ENCODE measurements around the gene PCDHGA12. TPM values are rescaled to one million over a fixed set of nuclear protein-coding genes. Genes with fewer than 3 reads are reported as not detected.

PCDHGA12 gene
- total RNA-seq, 1 experiment from 2014 or later: 0.17 TPM

- ATAC-seq: no peak
- no peak overlapping the region for H3K9ac ChIP-seq (ENCODE audit: low read length)
- H4K20me1 ChIP-seq (ENCODE audit: insufficient read depth): no peaks in the 10 kb centered on the region
- H3K36me3 ChIP-seq (ENCODE audit: control insufficient read depth in 1 of 2, insufficient read depth in 2 of 2, low read length in 2 of 2): no peaks in the 10 kb centered on the region
- ChIA-PET POLR2A (no interaction called here), CTCF (no interaction called here), RAD21 (ENCODE audit: low non-redundant PET in 1 of 2, low total read pairs in 2 of 2, uncharacterized antibody in 2 of 2, unreplicated experiment in 2 of 2) (no interaction called here)
- no peak overlapping the region for H2AFZ ChIP-seq (ENCODE audit: low read depth, low read length, poor library complexity, severe bottlenecking)
- BruUV-seq (replicated peaks): no TSS peak
- intact Hi-C loops (cut with micrococcal nuclease): no loop called here
- no peak for DNase-seq (ENCODE audit: low read depth, low spot score)
- H3K79me2 ChIP-seq (ENCODE audit: insufficient read depth, low read length): no peaks in the 10 kb centered on the region
- no peaks in the 10 kb centered on the region for H3K4me1 ChIP-seq (ENCODE audit: control insufficient read depth in 1 of 2, insufficient read depth in 2 of 2, low read length in 2 of 2)
- TF ChIP-seq POLR2AphosphoS5 (IDR thresholded peaks at IDR 0.05; ENCODE audit: low read depth, low read length): no peak
- no peak for TF ChIP-seq FOSL1 (IDR thresholded peaks at IDR 0.05; ENCODE audit: low read depth)
- TF ChIP-seq SRF (IDR thresholded peaks at IDR 0.05; ENCODE audit: low read depth): no peak
- TF ChIP-seq JUND (IDR thresholded peaks at IDR 0.05): no peak
- no peak for TF ChIP-seq CEBPB (IDR thresholded peaks at IDR 0.05; ENCODE audit: low read depth)
- TF ChIP-seq ATF3 (IDR thresholded peaks at IDR 0.05): no peak
- TF ChIP-seq POLR2A (IDR thresholded peaks at IDR 0.05; ENCODE audit: borderline replicate concordance, extremely low read depth, insufficient read depth, insufficient read length): no peak
- H3K27ac ChIP-seq (ENCODE audit: low read depth, low read length): no peak overlapping the region
- H3K4me2 ChIP-seq (ENCODE audit: low read length): no peak overlapping the region
- H3K9me3 ChIP-seq (ENCODE audit: control insufficient read depth in 1 of 2, insufficient read depth in 1 of 2, low read depth in 1 of 2, low read length in 2 of 2): no peaks in the 10 kb centered on the region; a peak in 2 of 4 replicates
- no peaks in the 10 kb centered on the region for H3K27me3 ChIP-seq (ENCODE audit: insufficient read depth, low read length)
- no peaks in the 10 kb centered on the region for H3K9me2 ChIP-seq (ENCODE audit: insufficient read depth)
- H3K4me3 ChIP-seq (replicated peaks in 1 of 2; ENCODE audit: low read depth in 1 of 2, low read length in 2 of 2): no peak overlapping the region
These were observed 47.0 kb upstream of the PCDHGA12 start for GRCh38 chr5:141383345-141383744.

- no peaks in the 10 kb centered on the region for H4K20me1 ChIP-seq (ENCODE audit: insufficient read depth)
- H3K36me3 ChIP-seq (ENCODE audit: control insufficient read depth in 1 of 2, insufficient read depth in 2 of 2, low read length in 2 of 2): no peaks in the 10 kb centered on the region
- no peaks in the 10 kb centered on the region for H3K9me2 ChIP-seq (ENCODE audit: insufficient read depth)
- intact Hi-C loops (cut with micrococcal nuclease): no loop called here
- no peaks in the 10 kb centered on the region for H3K79me2 ChIP-seq (ENCODE audit: insufficient read depth, low read length)
- no peak overlapping the region for H3K27ac ChIP-seq (ENCODE audit: low read depth, low read length)
- no peaks in the 10 kb centered on the region for H3K4me1 ChIP-seq (ENCODE audit: control insufficient read depth in 1 of 2, insufficient read depth in 2 of 2, low read length in 2 of 2)
- ATAC-seq (no peak), DNase-seq (ENCODE audit: low read depth, low spot score) (no peak)
- H3K9ac ChIP-seq (ENCODE audit: low read length): no peak overlapping the region
- no peak overlapping the region for H3K4me3 ChIP-seq (replicated peaks in 1 of 2; ENCODE audit: low read depth in 1 of 2, low read length in 2 of 2)
- ChIA-PET RAD21 (ENCODE audit: low non-redundant PET in 1 of 2, low total read pairs in 2 of 2, uncharacterized antibody in 2 of 2, unreplicated experiment in 2 of 2) (no interaction called here), POLR2A (no interaction called here), CTCF (no interaction called here)
- H2AFZ ChIP-seq (ENCODE audit: low read depth, low read length, poor library complexity, severe bottlenecking): no peak overlapping the region
- H3K4me2 ChIP-seq (ENCODE audit: low read length): no peak overlapping the region
- no peaks in the 10 kb centered on the region; a peak in 2 of 4 replicates for H3K9me3 ChIP-seq (ENCODE audit: control insufficient read depth in 1 of 2, insufficient read depth in 1 of 2, low read depth in 1 of 2, low read length in 2 of 2)
- no peak for TF ChIP-seq ZNF274 (IDR thresholded peaks at IDR 0.05; ENCODE audit: low read depth, low read length)
- no peak for TF ChIP-seq POLR2AphosphoS5 (IDR thresholded peaks at IDR 0.05; ENCODE audit: low read depth, low read length)
- TF ChIP-seq ZBTB33 (IDR thresholded peaks at IDR 0.05; ENCODE audit: extremely low read depth, insufficient replicate concordance, low read length): no peak
- no peak for TF ChIP-seq JUND (IDR thresholded peaks at IDR 0.05)
- no peak for TF ChIP-seq EZH2 (IDR thresholded peaks at IDR 0.05)
- no peak for TF ChIP-seq EZH2phosphoT487 (IDR thresholded peaks at IDR 0.05; ENCODE audit: borderline replicate concordance)
- no peak for TF ChIP-seq ZFX (IDR thresholded peaks at IDR 0.05)
- no peak for TF ChIP-seq SIN3A (IDR thresholded peaks at IDR 0.05; ENCODE audit: low read depth)
- no peak for TF ChIP-seq CEBPB (IDR thresholded peaks at IDR 0.05; ENCODE audit: low read depth)
- no peak for TF ChIP-seq POLR2A (IDR thresholded peaks at IDR 0.05; ENCODE audit: borderline replicate concordance, extremely low read depth, insufficient read depth, insufficient read length)
- TF ChIP-seq CTCF (IDR thresholded peaks at IDR 0.05 in 2 of 3, conservative IDR thresholded peaks at IDR 0.05 in 1 of 3; ENCODE audit: borderline replicate concordance in 1 of 3, insufficient read depth in 1 of 3, low read depth in 2 of 3, low read length in 2 of 3): no peak
- BruUV-seq (replicated peaks): no TSS peak
- no peaks in the 10 kb centered on the region for H3K27me3 ChIP-seq (ENCODE audit: insufficient read depth, low read length)
These were observed 45.6 kb upstream of the PCDHGA12 start for GRCh38 chr5:141384471-141385267.

All from HCT116 (cell line).